ENCODE measurements around the gene GDPGP1. TPM values are rescaled to one million over a fixed set of nuclear protein-coding genes. Genes with fewer than 3 reads are reported as not detected.
A peak's percentile ranks its signal among the peaks of the same experiment; 100 is the strongest.

Gene GDPGP1
- total RNA-seq, 4 donors from 2014 or later = 4.7 to 8.4 (median 5.5) TPM

GRCh38 chr15:90221246-90221900, 12.6 kb upstream of the GDPGP1 start:
- 40 to 48% methylated on average over 2 to 14 of the region's 14 CpGs for WGBS, 2 donors
- TF ChIP-seq POLR2A (IDR thresholded peaks at IDR 0.05) = no peak
- TF ChIP-seq, protein P1, sequence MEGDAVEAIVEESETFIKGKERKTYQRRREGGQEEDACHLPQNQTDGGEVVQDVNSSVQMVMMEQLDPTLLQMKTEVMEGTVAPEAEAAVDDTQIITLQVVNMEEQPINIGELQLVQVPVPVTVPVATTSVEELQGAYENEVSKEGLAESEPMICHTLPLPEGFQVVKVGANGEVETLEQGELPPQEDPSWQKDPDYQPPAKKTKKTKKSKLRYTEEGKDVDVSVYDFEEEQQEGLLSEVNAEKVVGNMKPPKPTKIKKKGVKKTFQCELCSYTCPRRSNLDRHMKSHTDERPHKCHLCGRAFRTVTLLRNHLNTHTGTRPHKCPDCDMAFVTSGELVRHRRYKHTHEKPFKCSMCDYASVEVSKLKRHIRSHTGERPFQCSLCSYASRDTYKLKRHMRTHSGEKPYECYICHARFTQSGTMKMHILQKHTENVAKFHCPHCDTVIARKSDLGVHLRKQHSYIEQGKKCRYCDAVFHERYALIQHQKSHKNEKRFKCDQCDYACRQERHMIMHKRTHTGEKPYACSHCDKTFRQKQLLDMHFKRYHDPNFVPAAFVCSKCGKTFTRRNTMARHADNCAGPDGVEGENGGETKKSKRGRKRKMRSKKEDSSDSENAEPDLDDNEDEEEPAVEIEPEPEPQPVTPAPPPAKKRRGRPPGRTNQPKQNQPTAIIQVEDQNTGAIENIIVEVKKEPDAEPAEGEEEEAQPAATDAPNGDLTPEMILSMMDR (IDR thresholded peaks at IDR 0.05) = peak; percentile 25 to 67 (median 62)
- Histone ChIP-seq H3K27ac (peak overlapping the region; percentile 71 to 83 (median 74)), H3K4me3 (no peak overlapping the region), H3K9me3 (no peaks in the 10 kb centered on the region), H3K27me3 (no peaks in the 10 kb centered on the region), H3K4me1 (peaks cover 19 to 68% (median 20%) of the 10 kb centered on the region in 3 donors), H3K36me3 (peaks cover 42 to 100% (median 46%) of the 10 kb centered on the region in 3 donors)
- no peak for DNase-seq
- intact Hi-C loops (cut with DNase I) = no loop called here

GRCh38 chr15:90222547-90222946, 11.5 kb upstream of the GDPGP1 start:
- 68 to 83% methylated on average over 2 of the region's 2 CpGs for WGBS, 2 donors
- H3K4me1 ChIP-seq = peaks cover 14 to 57% (median 15%) of the 10 kb centered on the region in 3 donors
- DNase-seq = no peak
- H3K27me3 ChIP-seq = no peaks in the 10 kb centered on the region
- peaks cover 44 to 100% (median 56%) of the 10 kb centered on the region in 3 donors for H3K36me3 ChIP-seq
- H3K27ac ChIP-seq = no peak overlapping the region
- TF ChIP-seq POLR2A (IDR thresholded peaks at IDR 0.05) = no peak
- H3K4me3 ChIP-seq = no peak overlapping the region
- no peaks in the 10 kb centered on the region for H3K9me3 ChIP-seq
- intact Hi-C loops (cut with DNase I) = no loop called here

- Histone ChIP-seq H3K27ac (peak overlapping the region in 2 of 4 donors; percentile 5 to 6), H3K4me3 (no peak overlapping the region), H3K36me3 (peaks cover 46 to 100% (median 61%) of the 10 kb centered on the region in 3 donors), H3K9me3 (no peaks in the 10 kb centered on the region), H3K4me1 (peaks cover 11 to 57% (median 11%) of the 10 kb centered on the region in 3 donors), H3K27me3 (no peaks in the 10 kb centered on the region)
- 82 to 88% methylated on average over 8 to 13 of the region's 22 CpGs for WGBS, 2 donors
- no peak for TF ChIP-seq POLR2A (IDR thresholded peaks at IDR 0.05)
- TF ChIP-seq, protein P1 (IDR thresholded peaks at IDR 0.05) = no peak
- intact Hi-C loops (cut with DNase I) = no loop called here
- no peak for DNase-seq
Observed at GRCh38 chr15:90223441-90224165, 10.4 kb upstream of the GDPGP1 start.

DNA sequence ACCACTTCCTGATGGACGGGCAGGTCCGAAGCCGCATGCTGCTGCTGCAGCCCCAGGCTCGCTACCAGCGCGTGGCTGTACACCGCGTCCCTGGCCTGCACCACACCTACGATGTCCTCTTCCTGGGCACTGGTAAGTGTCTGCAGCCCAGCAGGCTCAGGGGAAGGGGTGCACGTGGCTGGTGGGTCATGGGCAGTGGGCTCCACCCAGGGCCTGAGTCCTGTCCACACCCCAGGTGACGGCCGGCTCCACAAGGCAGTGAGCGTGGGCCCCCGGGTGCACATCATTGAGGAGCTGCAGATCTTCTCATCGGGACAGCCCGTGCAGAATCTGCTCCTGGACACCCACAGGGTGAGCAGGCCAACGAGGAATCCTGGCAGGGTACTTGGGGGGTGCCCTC, 9.0 kb upstream of the GDPGP1 start:
- DNase-seq = no peak
- Histone ChIP-seq H3K27me3 (no peaks in the 10 kb centered on the region), H3K27ac (no peak overlapping the region), H3K36me3 (peaks cover 53 to 100% (median 68%) of the 10 kb centered on the region in 3 donors), H3K4me3 (no peak overlapping the region), H3K9me3 (no peaks in the 10 kb centered on the region), H3K4me1 (peaks cover 12 to 57% (median 24%) of the 10 kb centered on the region in 3 donors)
- no peak for TF ChIP-seq POLR2A (IDR thresholded peaks at IDR 0.05)
- TF ChIP-seq, protein P1 (IDR thresholded peaks at IDR 0.05) = no peak
- intact Hi-C loops (cut with DNase I) = no loop called here
- WGBS, 2 donors = 81% methylated on average over 8 of the region's 17 CpGs; no CpG with 5 or more reads in 1 of the 2 donors

- peaks cover 17 to 59% (median 28%) of the 10 kb centered on the region in 3 donors for H3K4me1 ChIP-seq
- 72 to 76% methylated on average over 5 to 8 of the region's 18 CpGs for WGBS, 2 donors
- no peaks in the 10 kb centered on the region for H3K27me3 ChIP-seq
- no peaks in the 10 kb centered on the region for H3K9me3 ChIP-seq
- intact Hi-C loops (cut with DNase I) = no loop called here
- no peak for DNase-seq
- no peak overlapping the region for H3K27ac ChIP-seq
- TF ChIP-seq, protein P1 (IDR thresholded peaks at IDR 0.05) = no peak
- no peak for TF ChIP-seq POLR2A (IDR thresholded peaks at IDR 0.05)
- peaks cover 53 to 100% (median 68%) of the 10 kb centered on the region in 3 donors for H3K36me3 ChIP-seq
- no peak overlapping the region for H3K4me3 ChIP-seq
Observed at GRCh38 chr15:90225504-90226234, 8.3 kb upstream of the GDPGP1 start.
